GM12878 (cell line): Measurements from ENCODE around the gene ANP32B. TPM values are rescaled to one million over a fixed set of nuclear protein-coding genes. Genes with fewer than 3 reads are reported as not detected.

Experiments
- ATAC-seq: fragments of 200-7000 bp; cut with Tn5 transposase; 3 replicates; pipeline ENCODE4 v1.9.1; 2020; ENCODE audit warnings: mild to moderate bottlenecking, moderate library complexity
- BruUV-seq: library from RNA; stranded (reverse); fragments of 400-500 nt; replicated peaks from 2 replicates; lab custom pipeline; 2021; lab: Mats Ljungman, UMichigan
- CTCF ChIA-PET: fragments of 300-600 bp; sonication (Branson Sonifier 250); formaldehyde crosslinking; extraction: SDS; loops from one replicate; lab custom pipeline; 2021; ENCODE audit warnings: inconsistent platforms; lab: Yijun Ruan, JAX
- POLR2A ChIA-PET: fragments of 350-600 bp; formaldehyde crosslinking; extraction: SDS; loops from one replicate; lab custom pipeline; 2021; ENCODE audit warnings: inconsistent platforms; lab: Charles Lee
- RAD21 ChIA-PET: fragments of 300-600 bp; sonication (Branson Sonifier 250); formaldehyde crosslinking; loops from one replicate; lab custom pipeline; 2023; ENCODE audit warnings: antibody characterized with exemption; ENCODE audit not compliant: unreplicated experiment; lab: Charles Lee
- SMC1A ChIA-PET: fragments of 300-600 bp; sonication (Branson Sonifier 250); formaldehyde crosslinking; loops from one replicate; lab custom pipeline; 2023; ENCODE audit not compliant: unreplicated experiment, uncharacterized antibody; lab: Charles Lee
- DNase-seq: peaks from one replicate; pipeline ENCODE4 v3.0.0-alpha.2; 2011; ENCODE audit warnings: low read depth, low spot score
- FAIRE-seq: peaks from 3 replicates; lab custom pipeline; 2011; peaks lifted over from hg19 to GRCh38; lab: Jason Lieb, UNC
- H2AFZ ChIP-seq: 2 replicates; pipeline ENCODE4 v1.6.0; 2011; ENCODE audit warnings: low read depth, low read length, control low read depth; ENCODE audit not compliant: control insufficient read depth
- H3K27ac ChIP-seq: 2 replicates; pipeline ENCODE4 v1.5.1; 2011; ENCODE audit warnings: control low read depth; ENCODE audit not compliant: control insufficient read depth, insufficient read depth
- H3K27me3 ChIP-seq, 2 experiments: replicated peaks in 1 of 2; 2 replicates each; pipeline versions ENCODE4 v1.6.0 to v1.6.1; 2011; ENCODE audit warnings: low read length in 1 of 2; ENCODE audit not compliant: control insufficient read depth in 2 of 2, insufficient read depth in 2 of 2
- H3K36me3 ChIP-seq, 2 experiments: 2 replicates each; pipeline ENCODE4 v1.5.1; 2011; ENCODE audit warnings: low read length in 1 of 2; ENCODE audit not compliant: control insufficient read depth in 2 of 2, insufficient read depth in 2 of 2
- H3K4me1 ChIP-seq: 2 replicates; pipeline ENCODE4 v1.6.1; 2011; ENCODE audit warnings: mild to moderate bottlenecking, low read length, moderate library complexity, mixed read lengths; ENCODE audit not compliant: control insufficient read depth, insufficient read depth
- H3K4me2 ChIP-seq: 2 replicates; pipeline ENCODE4 v1.6.0; 2011; ENCODE audit warnings: control low read depth; ENCODE audit not compliant: control insufficient read depth, insufficient read depth
- H3K4me3 ChIP-seq: fragments of 200-600 bp; sonication (generic); 2 replicates; pipeline ENCODE4 v1.5.1; 2016
- H3K79me2 ChIP-seq: 2 replicates; pipeline ENCODE4 v1.6.0; 2011; ENCODE audit warnings: low read length; ENCODE audit not compliant: control insufficient read depth, insufficient read depth
- H3K9ac ChIP-seq: 2 replicates; pipeline ENCODE4 v1.8.0; 2011; ENCODE audit warnings: low read length, control low read depth, mixed read lengths; ENCODE audit not compliant: control insufficient read depth, insufficient read depth
- H3K9me3 ChIP-seq: replicated peaks from 3 replicates; pipeline ENCODE4 v1.5.1; 2011; ENCODE audit warnings: mild to moderate bottlenecking, low read length; ENCODE audit not compliant: control insufficient read depth, insufficient read depth
- H4K20me1 ChIP-seq: 2 replicates; pipeline ENCODE4 v1.6.0; 2011; ENCODE audit not compliant: control insufficient read depth, insufficient read depth
- HDAC6 ChIP-seq: fragments of 200-600 bp; sonication (generic); IDR thresholded peaks from one replicate; pipeline ENCODE4 v1.8.0; 2017; ENCODE audit warnings: antibody characterized with exemption; ENCODE audit not compliant: unreplicated experiment
- IKZF1 ChIP-seq: fragments of 450-650 bp; conservative IDR thresholded peaks from 2 replicates; pipeline ENCODE4 v1.6.1; 2017; ENCODE audit warnings: antibody characterized with exemption, mild to moderate bottlenecking
- IRF4 ChIP-seq: IDR thresholded peaks from 2 replicates; pipeline ENCODE4 v1.6.1; 2011; ENCODE audit warnings: low read depth, low read length
- KLF5 ChIP-seq: fragments of 450-650 bp; IDR thresholded peaks from 2 replicates; pipeline ENCODE4 v1.6.1; 2014; ENCODE audit warnings: mild to moderate bottlenecking; ENCODE audit not compliant: partially characterized antibody
- MEF2B ChIP-seq: fragments of 450-650 bp; IDR thresholded peaks from 2 replicates; pipeline ENCODE4 v1.6.1; 2018; ENCODE audit warnings: mild to moderate bottlenecking, moderate library complexity; ENCODE audit not compliant: partially characterized antibody, poor library complexity, severe bottlenecking
- MTA3 ChIP-seq: IDR thresholded peaks from 2 replicates; pipeline ENCODE4 v1.6.1; 2012; ENCODE audit warnings: low read length, inconsistent platforms, borderline replicate concordance
- NFXL1 ChIP-seq: fragments of 450-650 bp; IDR thresholded peaks from 2 replicates; pipeline ENCODE4 v1.6.1; 2017; ENCODE audit warnings: antibody characterized with exemption, mild to moderate bottlenecking, borderline replicate concordance
- NR2C1 ChIP-seq: fragments of 450-650 bp; IDR thresholded peaks from 2 replicates; pipeline ENCODE4 v1.6.1; 2017; ENCODE audit warnings: antibody characterized with exemption, mild to moderate bottlenecking, moderate library complexity
- PAX8 ChIP-seq: fragments of 450-650 bp; IDR thresholded peaks from 2 replicates; pipeline ENCODE4 v1.6.1; 2017; ENCODE audit warnings: mild to moderate bottlenecking, moderate library complexity
- RUNX3 ChIP-seq: IDR thresholded peaks from 2 replicates; pipeline ENCODE4 v1.6.1; 2012; ENCODE audit warnings: low read length, inconsistent platforms
- SPI1 ChIP-seq: IDR thresholded peaks from 2 replicates; pipeline ENCODE4 v1.6.1; 2011; ENCODE audit warnings: low read depth, mild to moderate bottlenecking, low read length, moderate library complexity, borderline replicate concordance; ENCODE audit not compliant: insufficient read depth
- TARDBP ChIP-seq: IDR thresholded peaks from 2 replicates; pipeline ENCODE4 v1.6.1; 2016; ENCODE audit warnings: borderline replicate concordance
- ZBED1 ChIP-seq: IDR thresholded peaks from 2 replicates; pipeline ENCODE4 v1.6.1; 2016; ENCODE audit warnings: borderline replicate concordance
- ZNF24 ChIP-seq: fragments of 450-650 bp; IDR thresholded peaks from 2 replicates; pipeline ENCODE4 v1.6.1; 2017; ENCODE audit warnings: antibody characterized with exemption, mild to moderate bottlenecking
- ZNF384 ChIP-seq: IDR thresholded peaks from 2 replicates; pipeline ENCODE4 v1.6.1; 2012; ENCODE audit warnings: low read depth, mild to moderate bottlenecking, low read length, improper control_type of control experiment, borderline replicate concordance
- ZNF622 ChIP-seq: fragments of 450-650 bp; IDR thresholded peaks from 2 replicates; pipeline ENCODE4 v1.6.1; 2017; ENCODE audit warnings: mild to moderate bottlenecking, inconsistent platforms
- in situ Hi-C: fragments of 300-500 bp; cut with MboI; formaldehyde crosslinking; loops from 9 replicates; pipeline ENCODE4 v1.14.3; 2018; ENCODE audit warnings: mixed read lengths
- intact Hi-C: fragments of 100-400 bp; cut with micrococcal nuclease; formaldehyde crosslinking; loops from one replicate; pipeline ENCODE4 v1.14.2; 2022; ENCODE audit not compliant: unreplicated experiment
- polyA plus RNA-seq, 11 experiments: library from polyadenylated mRNA; depleted of rRNA in 4 of 11; unstranded in 6 of 11; stranded (reverse) in 5 of 11; fragments of >200 nt; fragmentation: Nextera tagmentation in 4 of 11; fragmentation: Illumina TruSeq in 1 of 11; extraction: Ambion mirVana in 4 of 11; extraction: Trizol in 1 of 11; gene quantifications; 1 replicate in 1 of 11; 2 replicates in 10 of 11; pipeline versions ENCODE4 v1.2.1 to v1.2.3, GENCODE V29; 2011 to 2016; ENCODE audit warnings: inconsistent platforms in 2 of 11, missing spikeins in 2 of 11, low read depth in 1 of 11
- total RNA-seq, 4 experiments: library from RNA; depleted of rRNA in 3 of 4; stranded (reverse); fragments of >200 nt in 3 of 4; fragmentation: Illumina TruSeq in 1 of 4; extraction: Trizol in 1 of 4; gene quantifications; 2 replicates each; pipeline versions ENCODE4 v1.2.1 to v1.2.3, GENCODE V29; 2013 to 2021
- TF ChIP-seq, protein P1 (sequence below): fragments of 450-650 bp; IDR thresholded peaks from 2 replicates; pipeline ENCODE4 v1.6.1; 2017; ENCODE audit warnings: mild to moderate bottlenecking, moderate library complexity
- TF ChIP-seq, protein P2 (sequence below): fragments of 450-650 bp; IDR thresholded peaks from 2 replicates; pipeline ENCODE4 v1.6.1; 2017; ENCODE audit warnings: borderline replicate concordance

The ANP32B gene
- total and polyA plus RNA-seq, 10 of the 15 experiments (the other 5 are each of a cell fraction or from before 2014, with no cell fraction given), result 24.5 to 419 (median 171) TPM

DNA sequence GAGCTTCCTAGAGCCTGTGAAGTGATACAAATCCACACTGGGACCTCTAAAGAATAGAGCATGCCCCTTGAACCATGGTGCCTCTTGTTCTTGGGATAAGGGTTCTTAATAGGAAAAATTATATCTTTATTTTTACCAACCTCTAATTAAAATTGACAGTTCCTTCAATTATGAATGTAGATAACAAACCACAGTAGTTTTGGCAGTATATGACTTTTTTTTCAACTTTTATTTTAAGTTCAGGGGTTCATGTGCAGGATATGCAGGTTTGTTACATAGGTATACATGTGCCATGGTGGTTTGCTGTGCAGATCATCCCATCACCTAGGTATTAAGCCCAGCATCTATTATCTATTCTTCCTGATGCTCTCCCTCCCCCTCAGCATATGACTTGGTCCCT is 46.1 kb upstream of the ANP32B start:
- intact Hi-C loops, result no loop called here
- POLR2A ChIA-PET, result no interaction called here
- H3K9ac ChIP-seq, result no peak overlapping the region

More for the DNA sequence above, 46.1 kb upstream of the ANP32B start:
- TF ChIP-seq ZNF622 (no peak), NR2C1 (no peak), MEF2B (no peak), KLF5 (no peak), TARDBP (no peak), IKZF1 (no peak), RUNX3 (no peak), PAX8 (no peak), ZNF24 (no peak), HDAC6 (no peak), MTA3 (no peak), IRF4 (no peak), ZNF384 (no peak), SPI1 (no peak), NFXL1 (no peak), ZBED1 (no peak)
- TF ChIP-seq, protein P1, sequence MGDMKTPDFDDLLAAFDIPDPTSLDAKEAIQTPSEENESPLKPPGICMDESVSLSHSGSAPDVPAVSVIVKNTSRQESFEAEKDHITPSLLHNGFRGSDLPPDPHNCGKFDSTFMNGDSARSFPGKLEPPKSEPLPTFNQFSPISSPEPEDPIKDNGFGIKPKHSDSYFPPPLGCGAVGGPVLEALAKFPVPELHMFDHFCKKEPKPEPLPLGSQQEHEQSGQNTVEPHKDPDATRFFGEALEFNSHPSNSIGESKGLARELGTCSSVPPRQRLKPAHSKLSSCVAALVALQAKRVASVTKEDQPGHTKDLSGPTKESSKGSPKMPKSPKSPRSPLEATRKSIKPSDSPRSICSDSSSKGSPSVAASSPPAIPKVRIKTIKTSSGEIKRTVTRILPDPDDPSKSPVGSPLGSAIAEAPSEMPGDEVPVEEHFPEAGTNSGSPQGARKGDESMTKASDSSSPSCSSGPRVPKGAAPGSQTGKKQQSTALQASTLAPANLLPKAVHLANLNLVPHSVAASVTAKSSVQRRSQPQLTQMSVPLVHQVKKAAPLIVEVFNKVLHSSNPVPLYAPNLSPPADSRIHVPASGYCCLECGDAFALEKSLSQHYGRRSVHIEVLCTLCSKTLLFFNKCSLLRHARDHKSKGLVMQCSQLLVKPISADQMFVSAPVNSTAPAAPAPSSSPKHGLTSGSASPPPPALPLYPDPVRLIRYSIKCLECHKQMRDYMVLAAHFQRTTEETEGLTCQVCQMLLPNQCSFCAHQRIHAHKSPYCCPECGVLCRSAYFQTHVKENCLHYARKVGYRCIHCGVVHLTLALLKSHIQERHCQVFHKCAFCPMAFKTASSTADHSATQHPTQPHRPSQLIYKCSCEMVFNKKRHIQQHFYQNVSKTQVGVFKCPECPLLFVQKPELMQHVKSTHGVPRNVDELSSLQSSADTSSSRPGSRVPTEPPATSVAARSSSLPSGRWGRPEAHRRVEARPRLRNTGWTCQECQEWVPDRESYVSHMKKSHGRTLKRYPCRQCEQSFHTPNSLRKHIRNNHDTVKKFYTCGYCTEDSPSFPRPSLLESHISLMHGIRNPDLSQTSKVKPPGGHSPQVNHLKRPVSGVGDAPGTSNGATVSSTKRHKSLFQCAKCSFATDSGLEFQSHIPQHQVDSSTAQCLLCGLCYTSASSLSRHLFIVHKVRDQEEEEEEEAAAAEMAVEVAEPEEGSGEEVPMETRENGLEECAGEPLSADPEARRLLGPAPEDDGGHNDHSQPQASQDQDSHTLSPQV, result no peak
- TF ChIP-seq, protein P2, sequence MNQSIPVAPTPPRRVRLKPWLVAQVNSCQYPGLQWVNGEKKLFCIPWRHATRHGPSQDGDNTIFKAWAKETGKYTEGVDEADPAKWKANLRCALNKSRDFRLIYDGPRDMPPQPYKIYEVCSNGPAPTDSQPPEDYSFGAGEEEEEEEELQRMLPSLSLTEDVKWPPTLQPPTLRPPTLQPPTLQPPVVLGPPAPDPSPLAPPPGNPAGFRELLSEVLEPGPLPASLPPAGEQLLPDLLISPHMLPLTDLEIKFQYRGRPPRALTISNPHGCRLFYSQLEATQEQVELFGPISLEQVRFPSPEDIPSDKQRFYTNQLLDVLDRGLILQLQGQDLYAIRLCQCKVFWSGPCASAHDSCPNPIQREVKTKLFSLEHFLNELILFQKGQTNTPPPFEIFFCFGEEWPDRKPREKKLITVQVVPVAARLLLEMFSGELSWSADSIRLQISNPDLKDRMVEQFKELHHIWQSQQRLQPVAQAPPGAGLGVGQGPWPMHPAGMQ, result no peak
- CTCF ChIA-PET, result interaction anchor here (3.0 kb wide), 1 partner anchor 14 kb away, joined by 21 read pairs; the partner anchor contains the start of gene TRMO
- DNase-seq (no peak), FAIRE-seq (no peak), ATAC-seq (no peak)
- SMC1A ChIA-PET, result interaction anchor here (0.7 to 2.3 kb wide), 3 partner anchors 11 to 14 kb away, joined by 3 to 9 read pairs (median 6); no protein-coding TSS in a partner anchor
- H4K20me1 ChIP-seq, result no peaks in the 10 kb centered on the region
- no peak overlapping the region for H2AFZ ChIP-seq
- in situ Hi-C loops, result no loop called here
- no peaks in the 10 kb centered on the region for H3K9me3 ChIP-seq
- peaks cover 7% of the 10 kb centered on the region; the same call in 1 of the 2 replicates for H3K4me1 ChIP-seq
- H3K4me2 ChIP-seq, result no peak overlapping the region
- RAD21 ChIA-PET, result no interaction called here
- H3K4me3 ChIP-seq, result no peak overlapping the region
- H3K27ac ChIP-seq, result no peak overlapping the region
- BruUV-seq, result no TSS peak
- H3K36me3 ChIP-seq, result no peaks in the 10 kb centered on the region
- no peaks in the 10 kb centered on the region for H3K79me2 ChIP-seq
- no peaks in the 10 kb centered on the region for H3K27me3 ChIP-seq
